Measurements from ENCODE around the gene KCNJ18.
"Not testable (repeated sequence)": the region's sequence is repeated elsewhere in the genome, so short reads cannot be mapped to it uniquely, and the experiment has no call there.

KCNJ18 gene

DNA sequence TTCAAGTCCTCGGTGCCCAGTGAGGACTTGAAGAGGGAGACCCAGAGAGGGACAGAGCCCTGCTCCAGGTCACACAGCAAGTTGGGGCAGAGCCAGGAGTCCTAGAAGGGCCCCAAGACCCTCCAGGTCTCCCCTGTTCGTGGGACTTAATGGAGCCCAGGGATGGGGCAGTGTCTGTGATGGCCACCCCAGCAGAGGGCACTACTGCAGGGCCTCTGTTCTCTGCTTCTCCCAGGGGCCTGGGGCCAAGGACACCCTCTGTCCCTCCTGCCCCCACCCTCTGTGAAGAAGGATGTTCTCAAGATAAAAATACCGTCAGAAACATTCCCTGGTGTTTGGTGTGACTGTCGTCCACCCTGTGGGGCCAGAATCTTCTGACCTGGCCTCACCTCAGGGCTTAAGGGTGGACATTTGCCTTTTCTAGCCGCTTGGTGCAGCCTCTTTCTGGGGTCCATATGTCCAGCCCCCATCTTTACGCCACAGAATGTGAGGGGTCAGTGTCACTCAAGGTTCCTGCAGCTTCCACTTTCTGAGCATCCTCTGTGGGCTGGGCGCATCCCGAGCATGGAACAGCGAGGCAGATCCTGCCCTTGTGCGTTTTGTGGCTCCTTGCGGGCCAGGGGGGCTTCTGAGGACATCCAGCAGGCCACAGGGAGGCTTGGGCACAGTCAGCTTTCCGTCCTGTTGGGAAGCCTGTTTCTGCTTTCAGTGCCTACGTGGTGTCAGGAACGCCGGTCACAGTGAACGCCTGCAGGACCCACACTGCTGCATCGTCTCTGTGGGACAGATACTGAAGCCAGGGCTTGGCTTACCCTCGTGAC is at the start of gene KCNJ18:
KCNJ18 (plus strand) TSS at position 641 of the 821 bp plus-strand sequence. CDS start 10,264 bp downstream, outside the sequence.
- FAIRE-seq, result not testable (repeated sequence)

DNA sequence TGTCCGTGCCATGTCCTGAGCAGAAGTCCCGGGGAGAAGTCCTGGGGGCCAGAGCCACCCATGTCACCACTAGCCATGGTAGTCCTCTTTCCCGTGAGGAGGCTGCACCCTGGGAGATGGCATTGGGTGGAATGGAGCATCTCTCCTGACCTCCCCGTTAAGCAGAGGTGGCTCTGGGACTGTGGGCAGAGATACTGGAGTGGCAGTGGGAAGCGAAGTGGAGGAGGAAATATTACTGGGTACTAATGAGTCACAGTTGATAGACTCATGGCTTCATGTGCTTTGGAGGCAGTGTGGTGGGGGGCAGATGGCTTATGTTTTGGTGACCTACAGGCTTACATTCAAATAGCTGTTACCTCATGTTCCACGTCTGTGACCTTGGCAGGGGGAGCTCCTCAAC is 44.2 kb upstream of the KCNJ18 start:
- not testable (repeated sequence) for FAIRE-seq

GRCh38 chr17:21650043-21650442 is 42.3 kb upstream of the KCNJ18 start:
- FAIRE-seq, result not testable (repeated sequence)

DNA sequence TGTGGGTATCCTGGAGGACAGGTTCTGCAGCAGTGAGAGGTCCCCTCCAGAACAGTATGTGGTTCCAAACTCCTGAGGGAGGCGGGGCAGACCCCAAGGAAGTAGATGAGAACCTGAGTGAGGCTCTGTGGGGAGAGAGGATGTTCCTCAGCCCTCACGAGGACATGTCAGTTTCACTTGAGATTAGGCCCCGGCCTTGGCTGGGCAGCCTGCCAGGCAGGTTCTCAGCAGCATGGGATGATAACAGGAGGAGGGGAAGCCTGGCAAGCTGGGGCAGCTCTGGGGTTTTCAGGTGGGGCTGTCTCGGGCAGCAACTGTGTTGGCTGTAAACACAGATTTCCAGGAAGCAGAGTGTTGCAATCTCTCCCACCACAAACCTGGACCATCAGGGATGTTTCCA is 40.3 kb upstream of the KCNJ18 start:
- not testable (repeated sequence) for FAIRE-seq

- not testable (repeated sequence) for FAIRE-seq
Measured at GRCh38 chr17:21653211-21653610, 39.1 kb upstream of the KCNJ18 start.

GRCh38 chr17:21656518-21657309 is 35.6 kb upstream of the KCNJ18 start:
- not testable (repeated sequence) for FAIRE-seq

DNA sequence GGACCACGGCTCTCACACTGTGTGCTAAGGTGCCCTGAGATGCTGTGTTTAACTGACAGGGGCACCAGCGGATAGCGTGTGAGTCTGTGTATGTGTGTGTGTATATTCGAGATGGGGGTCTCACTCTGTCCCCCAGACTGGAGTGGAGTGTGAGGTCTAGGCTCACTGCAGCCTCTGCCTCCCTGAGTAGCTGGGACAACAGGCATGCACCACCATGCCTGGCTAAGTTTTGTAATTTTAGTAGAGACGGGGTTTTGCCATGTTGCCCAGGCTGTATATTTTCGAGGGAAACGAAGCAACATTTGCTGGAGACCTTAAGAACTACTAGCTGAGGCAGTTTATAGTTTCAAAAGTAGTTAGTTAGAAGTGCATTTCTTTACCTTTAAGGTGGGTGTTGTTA is 32.7 kb upstream of the KCNJ18 start:
- not testable (repeated sequence) for FAIRE-seq

GRCh38 chr17:21661455-21661854 is 30.9 kb upstream of the KCNJ18 start:
- FAIRE-seq, result not testable (repeated sequence)

GRCh38 chr17:21663166-21663565 is 29.2 kb upstream of the KCNJ18 start:
- FAIRE-seq, result not testable (repeated sequence)

- FAIRE-seq, result not testable (repeated sequence)
Measured at GRCh38 chr17:21663614-21664474, 28.5 kb upstream of the KCNJ18 start.

- FAIRE-seq, result not testable (repeated sequence)
Measured at GRCh38 chr17:21665171-21665570, 27.2 kb upstream of the KCNJ18 start.

DNA sequence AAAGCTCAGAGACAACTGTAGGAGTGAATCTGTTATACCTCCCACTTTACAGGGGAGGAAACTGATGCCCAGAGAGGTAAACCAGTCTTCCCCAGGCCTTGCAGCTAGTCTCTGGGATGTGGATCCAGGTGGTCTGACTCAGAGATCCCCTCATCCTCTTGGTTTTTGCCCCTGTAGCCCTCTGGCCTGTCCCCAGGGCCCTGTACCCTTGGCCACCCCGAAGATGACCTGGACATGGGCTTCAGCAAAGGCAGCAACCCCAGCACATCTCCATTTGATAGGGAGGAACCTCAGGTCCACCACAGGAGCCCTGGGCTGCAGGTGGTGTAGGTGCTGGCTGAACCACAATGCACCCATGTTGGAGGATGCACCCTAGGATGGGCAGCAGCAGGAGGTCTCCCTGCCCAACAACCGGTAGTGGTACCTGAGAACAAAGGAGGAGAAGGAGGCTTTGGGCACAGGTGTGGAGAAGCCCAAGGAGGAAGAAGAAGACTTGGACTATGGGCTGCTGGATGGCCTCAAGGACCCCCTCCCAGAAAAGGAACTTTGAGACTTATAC is 26.3 kb upstream of the KCNJ18 start:
- not testable (repeated sequence) for FAIRE-seq

DNA sequence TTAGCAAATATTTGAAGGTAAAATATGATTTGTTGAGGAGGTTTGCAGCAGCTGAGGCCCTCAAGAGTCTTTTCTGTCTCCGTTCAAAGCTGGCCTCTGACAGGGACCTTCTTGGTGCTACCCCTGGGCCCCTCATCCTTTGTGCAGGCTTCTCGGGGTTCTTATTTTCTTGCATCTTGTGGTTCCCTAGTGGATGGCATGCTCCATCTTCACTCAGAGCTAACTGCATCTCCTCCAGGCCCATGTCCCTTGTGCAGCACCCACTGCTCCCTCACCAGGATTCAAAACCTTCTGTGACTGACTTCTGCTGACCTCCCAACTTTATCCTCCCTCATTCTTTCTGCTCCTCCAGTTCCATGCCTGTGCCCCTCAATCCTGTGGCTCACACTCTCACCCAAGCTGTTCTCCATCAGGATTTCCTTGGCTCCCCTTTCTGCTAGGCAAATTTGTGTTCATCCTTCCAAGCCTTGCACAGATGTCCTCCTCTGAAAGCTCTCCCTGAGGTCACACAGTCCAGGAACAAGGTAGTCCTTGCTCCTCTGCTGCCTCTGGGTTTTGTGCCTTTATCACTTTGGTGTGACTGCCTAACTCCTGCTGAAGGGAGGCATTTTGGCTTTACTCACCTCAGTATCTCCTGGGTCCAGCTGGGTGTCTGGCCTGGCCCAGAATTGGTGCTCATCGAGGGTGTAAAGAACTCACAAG is 25.5 kb upstream of the KCNJ18 start:
- not testable (repeated sequence) for FAIRE-seq

- not testable (repeated sequence) for FAIRE-seq
Measured at GRCh38 chr17:21667413-21668117, 24.8 kb upstream of the KCNJ18 start.

DNA sequence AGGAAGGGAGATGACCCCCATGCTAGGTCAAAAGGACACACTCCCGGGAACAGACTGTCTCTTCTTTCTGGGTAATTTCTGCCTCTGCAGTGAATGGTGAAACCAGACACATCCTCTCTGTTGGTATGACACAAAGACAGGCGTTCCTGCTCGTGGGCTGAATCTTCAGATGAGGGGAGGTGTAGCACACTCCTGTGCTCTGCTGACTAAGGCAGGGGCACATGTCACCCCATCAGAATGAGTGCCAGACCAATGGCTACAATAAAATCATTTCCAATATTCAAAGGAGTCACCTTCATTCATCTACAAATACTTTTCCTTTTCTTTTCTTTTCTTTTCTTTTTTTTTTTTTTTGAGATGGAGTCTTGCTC is 24.2 kb upstream of the KCNJ18 start:
- FAIRE-seq, result not testable (repeated sequence)

- not testable (repeated sequence) for FAIRE-seq
Measured at GRCh38 chr17:21668746-21669508, 23.4 kb upstream of the KCNJ18 start.

DNA sequence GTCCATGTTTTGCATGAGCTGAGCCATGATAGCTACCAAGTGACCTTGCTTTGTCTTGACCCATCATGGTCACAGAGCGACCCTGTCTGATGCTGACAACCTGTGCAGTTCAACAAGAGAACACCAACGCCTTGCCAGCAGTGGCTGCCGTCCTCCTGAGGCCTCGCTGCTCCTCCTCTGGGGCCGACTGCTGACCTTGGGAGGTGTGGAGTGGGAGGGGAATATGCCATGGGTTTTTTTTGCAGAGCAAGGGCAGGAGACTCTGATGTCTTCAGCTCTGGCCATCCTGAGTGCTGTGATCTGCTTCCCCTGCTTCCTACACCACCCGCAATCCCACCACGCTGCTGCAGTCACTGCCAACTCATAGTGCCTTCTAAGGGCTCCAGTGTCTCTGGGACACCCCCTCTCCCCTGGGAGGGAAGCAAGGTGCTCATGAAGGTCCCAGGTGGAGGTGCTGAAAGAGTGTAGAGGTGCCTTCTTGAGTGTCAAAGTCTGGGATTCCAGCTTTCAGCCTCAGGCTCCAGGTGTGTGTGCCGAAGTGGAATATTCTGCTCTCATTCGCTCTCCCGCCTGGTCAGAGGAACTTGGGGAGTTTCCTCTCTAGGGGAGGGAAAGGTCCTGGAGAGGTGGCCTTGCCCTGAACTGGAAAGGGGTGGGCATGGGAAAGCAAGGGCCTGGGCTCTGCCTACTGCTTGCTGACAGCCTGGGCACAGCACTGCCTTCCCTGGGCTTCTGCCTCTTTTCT is 22.5 kb upstream of the KCNJ18 start:
- not testable (repeated sequence) for FAIRE-seq

DNA sequence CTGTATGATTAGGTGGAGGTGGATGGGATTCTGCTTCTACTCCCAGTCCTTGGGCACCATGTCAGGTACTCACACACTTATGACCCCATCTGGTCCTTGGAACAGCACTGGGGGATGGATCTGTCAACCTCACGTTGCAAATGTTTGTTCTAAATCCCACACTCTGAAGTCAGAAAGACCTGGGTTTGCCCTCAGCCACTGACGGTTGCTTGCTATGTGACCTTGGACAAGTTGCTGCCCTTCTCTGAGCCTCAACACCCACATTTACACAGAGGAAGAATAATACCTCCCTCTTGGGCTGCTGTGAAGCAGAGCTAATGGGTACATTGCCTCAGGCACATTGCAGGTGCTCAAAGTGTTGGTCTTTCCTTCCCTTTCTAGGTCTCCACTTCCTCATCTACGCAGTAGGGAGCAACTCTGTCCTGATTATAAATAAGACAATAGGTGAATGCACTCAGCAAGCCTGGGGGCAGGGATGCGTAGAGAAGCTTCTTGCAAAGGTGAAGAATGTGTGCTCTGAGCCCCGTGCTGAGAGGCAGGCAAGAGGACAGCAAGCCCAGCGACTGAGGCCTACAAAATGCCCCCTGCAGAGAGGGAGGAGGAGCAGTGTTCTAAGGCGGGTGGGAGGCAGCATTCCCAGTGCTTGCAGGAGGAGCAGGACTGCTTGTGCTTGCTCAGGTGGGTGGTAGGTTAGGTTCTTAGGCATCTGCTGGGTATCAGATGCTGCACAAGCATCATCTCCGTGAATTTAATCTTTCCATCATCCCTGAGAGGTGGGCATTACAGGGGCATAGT is 21.8 kb upstream of the KCNJ18 start:
- not testable (repeated sequence) for FAIRE-seq

DNA sequence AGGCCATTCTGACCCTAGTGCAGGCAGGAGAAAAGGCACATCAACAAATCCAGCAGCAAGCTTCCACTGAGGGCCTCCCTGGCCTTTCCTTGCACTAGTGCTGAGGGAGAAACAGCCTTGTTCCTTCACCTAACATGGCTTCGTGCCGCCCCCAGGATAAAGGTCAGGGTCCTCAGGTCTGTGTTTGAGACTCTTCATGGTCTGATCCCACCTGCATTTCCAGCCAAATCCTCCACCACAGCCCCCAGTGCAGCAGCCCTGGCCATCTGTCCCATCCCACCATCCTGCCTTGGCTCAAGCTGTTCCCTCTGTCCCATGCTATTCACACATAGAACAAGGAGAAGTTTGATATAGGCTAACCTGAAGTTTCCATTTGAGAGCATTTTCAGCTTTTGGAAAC is 20.9 kb upstream of the KCNJ18 start:
- FAIRE-seq, result not testable (repeated sequence)

All from colon (tissue), 2 donors.